ENCODE measurements around the gene PSMB11.

Gene PSMB11

GRCh38 chr14:23079716-23080115 is 37.7 kb downstream of the PSMB11 start:
- Histone ChIP-seq H3K4me3 (ENCODE audit: low read length) (no peak overlapping the region), H4K8ac (ENCODE audit: low read depth, low read length) (no peak overlapping the region), H3K23ac (ENCODE audit: low read length) (no peak overlapping the region), H2BK15ac (replicated peaks; ENCODE audit: low read depth) (no peak overlapping the region), H3K27ac (ENCODE audit: low read depth, low read length) (no peak overlapping the region), H3K79me2 (ENCODE audit: control insufficient read depth, insufficient read depth, low read length) (peaks cover 3% of the 10 kb centered on the region), H2AK5ac (ENCODE audit: low read length) (no peak overlapping the region), H2BK5ac (ENCODE audit: low read length) (no peak overlapping the region), H3K36me3 (ENCODE audit: control insufficient read depth, insufficient read depth, low read length) (peaks cover 21% of the 10 kb centered on the region), H3K56ac (ENCODE audit: low read length) (no peak overlapping the region), H3K9ac (ENCODE audit: low read length) (no peak overlapping the region), H3K4me1 (ENCODE audit: control insufficient read depth, low read depth, low read length) (peaks cover 7% of the 10 kb centered on the region), H3K79me1 (ENCODE audit: low read length) (peaks cover 2% of the 10 kb centered on the region), H3K27me3 (ENCODE audit: insufficient read depth, low read length, poor library complexity) (no peaks in the 10 kb centered on the region), H3K18ac (ENCODE audit: low read length) (no peak overlapping the region), H2BK120ac (ENCODE audit: low read depth, low read length) (no peak overlapping the region), H3K4ac (ENCODE audit: low read depth, low read length) (no peak overlapping the region), H3K4me2 (ENCODE audit: low read length) (no peak overlapping the region), H4K5ac (ENCODE audit: low read length) (no peak overlapping the region)
- WGBS (ENCODE audit: extremely low coverage, insufficient coverage, low lambda C conversion rate): no CpG with 5 or more reads among the region's 2 CpGs
- no peak for DNase-seq

DNA sequence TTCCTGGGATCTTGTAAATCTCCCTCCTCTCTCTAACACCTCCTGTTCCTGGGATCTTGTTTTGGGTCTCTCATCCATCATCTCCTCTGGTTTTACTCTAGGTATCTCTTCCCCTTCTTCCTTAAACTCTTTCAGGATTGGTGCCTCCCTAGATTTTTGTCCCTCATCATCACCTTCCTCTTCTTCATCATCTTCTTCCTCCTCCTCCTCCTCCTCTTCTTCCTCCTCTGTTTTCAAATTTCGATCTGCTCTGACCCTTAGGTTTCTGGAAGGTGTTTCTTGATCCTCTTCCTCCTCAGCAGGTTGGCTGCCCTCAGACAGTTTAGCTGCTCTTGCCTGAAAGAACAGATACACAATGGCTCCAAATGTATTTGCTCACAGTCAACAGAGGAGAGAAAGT is 38.5 kb downstream of the PSMB11 start:
- H3K4me1 ChIP-seq (ENCODE audit: control insufficient read depth, low read depth, low read length): peaks cover 7% of the 10 kb centered on the region

DNA sequence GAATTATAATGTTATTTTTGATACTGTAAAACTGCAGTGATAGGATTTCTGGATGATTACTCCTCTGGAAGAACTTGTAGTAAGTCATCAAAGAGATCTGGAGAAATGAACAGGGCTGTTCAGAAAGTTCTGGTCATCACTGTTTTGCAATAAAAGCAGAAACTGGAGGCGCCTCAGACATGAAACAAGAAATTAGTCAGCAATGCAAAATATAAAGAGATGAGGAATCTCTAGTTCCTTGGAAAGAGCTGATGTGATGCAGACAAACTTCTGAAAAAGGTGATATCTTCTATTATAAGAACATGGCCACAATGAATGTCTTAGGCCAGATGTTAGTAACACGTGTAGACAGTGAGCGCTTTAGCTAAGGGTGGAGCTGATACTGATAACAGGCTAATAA is 43.4 kb downstream of the PSMB11 start:
- no peak overlapping the region for H3K4me3 ChIP-seq (ENCODE audit: low read length)
- no peak overlapping the region for H3K4me2 ChIP-seq (ENCODE audit: low read length)
- H3K23ac ChIP-seq (ENCODE audit: low read length): no peak overlapping the region
- H3K4me1 ChIP-seq (ENCODE audit: control insufficient read depth, low read depth, low read length): no peaks in the 10 kb centered on the region
- peaks cover 14% of the 10 kb centered on the region for H3K36me3 ChIP-seq (ENCODE audit: control insufficient read depth, insufficient read depth, low read length)
- H3K79me1 ChIP-seq (ENCODE audit: low read length): peaks cover 3% of the 10 kb centered on the region
- no peak overlapping the region for H2AK5ac ChIP-seq (ENCODE audit: low read length)
- no CpG with 5 or more reads among the region's 3 CpGs for WGBS (ENCODE audit: extremely low coverage, insufficient coverage, low lambda C conversion rate)
- peaks cover 4% of the 10 kb centered on the region for H3K79me2 ChIP-seq (ENCODE audit: control insufficient read depth, insufficient read depth, low read length)
- no peak for DNase-seq
- no peak overlapping the region for H2BK5ac ChIP-seq (ENCODE audit: low read length)
- no peak overlapping the region for H3K18ac ChIP-seq (ENCODE audit: low read length)
- no peak overlapping the region for H4K8ac ChIP-seq (ENCODE audit: low read depth, low read length)
- no peak overlapping the region for H4K5ac ChIP-seq (ENCODE audit: low read length)
- no peaks in the 10 kb centered on the region for H3K27me3 ChIP-seq (ENCODE audit: insufficient read depth, low read length, poor library complexity)
- no peak overlapping the region for H2BK15ac ChIP-seq (replicated peaks; ENCODE audit: low read depth)
- H2BK120ac ChIP-seq (ENCODE audit: low read depth, low read length): no peak overlapping the region
- no peak overlapping the region for H3K9ac ChIP-seq (ENCODE audit: low read length)
- H3K4ac ChIP-seq (ENCODE audit: low read depth, low read length): no peak overlapping the region
- H3K56ac ChIP-seq (ENCODE audit: low read length): no peak overlapping the region
- no peak overlapping the region for H3K27ac ChIP-seq (ENCODE audit: low read depth, low read length)

More for the DNA sequence above, 38.5 kb downstream of the PSMB11 start:
- Histone ChIP-seq H2BK120ac (ENCODE audit: low read depth, low read length) (no peak overlapping the region), H3K79me2 (ENCODE audit: control insufficient read depth, insufficient read depth, low read length) (no peaks in the 10 kb centered on the region), H3K79me1 (ENCODE audit: low read length) (no peaks in the 10 kb centered on the region), H3K4me3 (ENCODE audit: low read length) (no peak overlapping the region), H4K5ac (ENCODE audit: low read length) (no peak overlapping the region), H3K9ac (ENCODE audit: low read length) (no peak overlapping the region), H3K27me3 (ENCODE audit: insufficient read depth, low read length, poor library complexity) (no peaks in the 10 kb centered on the region), H3K27ac (ENCODE audit: low read depth, low read length) (no peak overlapping the region), H3K56ac (ENCODE audit: low read length) (no peak overlapping the region), H2BK15ac (replicated peaks; ENCODE audit: low read depth) (no peak overlapping the region), H3K4ac (ENCODE audit: low read depth, low read length) (no peak overlapping the region), H3K4me2 (ENCODE audit: low read length) (no peak overlapping the region), H2AK5ac (ENCODE audit: low read length) (no peak overlapping the region), H4K8ac (ENCODE audit: low read depth, low read length) (no peak overlapping the region), H2BK5ac (ENCODE audit: low read length) (no peak overlapping the region), H3K23ac (ENCODE audit: low read length) (no peak overlapping the region), H3K18ac (ENCODE audit: low read length) (no peak overlapping the region), H3K36me3 (ENCODE audit: control insufficient read depth, insufficient read depth, low read length) (peaks cover 19% of the 10 kb centered on the region)
- no CpG with 5 or more reads among the region's 1 CpG for WGBS (ENCODE audit: extremely low coverage, insufficient coverage, low lambda C conversion rate)
- DNase-seq: no peak

GRCh38 chr14:23086565-23086964 is 44.6 kb downstream of the PSMB11 start:
- Histone ChIP-seq H3K56ac (ENCODE audit: low read length) (no peak overlapping the region), H3K79me2 (ENCODE audit: control insufficient read depth, insufficient read depth, low read length) (peaks cover 6% of the 10 kb centered on the region), H3K4me2 (ENCODE audit: low read length) (no peak overlapping the region), H4K5ac (ENCODE audit: low read length) (no peak overlapping the region), H2BK15ac (replicated peaks; ENCODE audit: low read depth) (no peak overlapping the region), H3K79me1 (ENCODE audit: low read length) (peaks cover 3% of the 10 kb centered on the region), H3K27ac (ENCODE audit: low read depth, low read length) (no peak overlapping the region), H4K8ac (ENCODE audit: low read depth, low read length) (no peak overlapping the region), H3K4me1 (ENCODE audit: control insufficient read depth, low read depth, low read length) (no peaks in the 10 kb centered on the region), H3K23ac (ENCODE audit: low read length) (no peak overlapping the region), H3K36me3 (ENCODE audit: control insufficient read depth, insufficient read depth, low read length) (peaks cover 12% of the 10 kb centered on the region), H2AK5ac (ENCODE audit: low read length) (no peak overlapping the region), H3K4me3 (ENCODE audit: low read length) (no peak overlapping the region), H2BK120ac (ENCODE audit: low read depth, low read length) (no peak overlapping the region), H3K4ac (ENCODE audit: low read depth, low read length) (no peak overlapping the region), H3K27me3 (ENCODE audit: insufficient read depth, low read length, poor library complexity) (no peaks in the 10 kb centered on the region), H2BK5ac (ENCODE audit: low read length) (no peak overlapping the region), H3K9ac (ENCODE audit: low read length) (no peak overlapping the region), H3K18ac (ENCODE audit: low read length) (no peak overlapping the region)
- no peak for DNase-seq
- no CpG with 5 or more reads among the region's 1 CpG for WGBS (ENCODE audit: extremely low coverage, insufficient coverage, low lambda C conversion rate)

- Histone ChIP-seq H3K4me1 (ENCODE audit: control insufficient read depth, low read depth, low read length) (peaks cover 9% of the 10 kb centered on the region), H3K27ac (ENCODE audit: low read depth, low read length) (no peak overlapping the region), H3K9ac (ENCODE audit: low read length) (no peak overlapping the region), H3K79me2 (ENCODE audit: control insufficient read depth, insufficient read depth, low read length) (peaks cover 33% of the 10 kb centered on the region), H4K8ac (ENCODE audit: low read depth, low read length) (no peak overlapping the region), H3K27me3 (ENCODE audit: insufficient read depth, low read length, poor library complexity) (no peaks in the 10 kb centered on the region), H3K4me3 (ENCODE audit: low read length) (no peak overlapping the region), H2BK15ac (replicated peaks; ENCODE audit: low read depth) (no peak overlapping the region), H3K4ac (ENCODE audit: low read depth, low read length) (no peak overlapping the region), H2AK5ac (ENCODE audit: low read length) (no peak overlapping the region), H2BK5ac (ENCODE audit: low read length) (no peak overlapping the region), H4K5ac (ENCODE audit: low read length) (no peak overlapping the region), H3K23ac (ENCODE audit: low read length) (no peak overlapping the region), H2BK120ac (ENCODE audit: low read depth, low read length) (no peak overlapping the region), H3K36me3 (ENCODE audit: control insufficient read depth, insufficient read depth, low read length) (peaks cover 12% of the 10 kb centered on the region), H3K79me1 (ENCODE audit: low read length) (peaks cover 8% of the 10 kb centered on the region), H3K56ac (ENCODE audit: low read length) (no peak overlapping the region), H3K4me2 (ENCODE audit: low read length) (no peak overlapping the region), H3K18ac (ENCODE audit: low read length) (no peak overlapping the region)
- no peak for DNase-seq
- WGBS (ENCODE audit: extremely low coverage, insufficient coverage, low lambda C conversion rate): no CpG with 5 or more reads among the region's 12 CpGs
Measured at GRCh38 chr14:23089498-23090253, 47.7 kb downstream of the PSMB11 start.

DNA sequence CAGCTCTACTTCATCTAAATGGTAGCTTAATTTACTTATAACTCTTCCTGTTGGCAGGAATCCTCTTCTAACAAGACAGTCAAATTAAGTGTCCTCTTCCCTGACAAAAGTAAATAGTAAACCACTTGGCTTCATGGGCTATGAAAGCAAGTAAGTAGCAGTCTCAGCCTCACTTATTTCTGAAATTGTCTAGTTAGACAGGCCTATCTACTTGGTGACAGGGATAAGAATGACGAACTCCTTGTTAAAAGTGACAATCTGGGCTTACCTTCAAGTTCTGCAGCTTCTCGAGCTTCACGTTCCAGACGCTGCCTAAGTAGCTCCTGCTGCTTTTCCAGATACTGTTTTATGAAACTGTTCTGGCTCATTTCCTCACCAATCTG is 48.2 kb downstream of the PSMB11 start:
- no peaks in the 10 kb centered on the region for H3K27me3 ChIP-seq (ENCODE audit: insufficient read depth, low read length, poor library complexity)
- no peak overlapping the region for H3K27ac ChIP-seq (ENCODE audit: low read depth, low read length)
- H2AK5ac ChIP-seq (ENCODE audit: low read length): no peak overlapping the region
- no peak overlapping the region for H4K8ac ChIP-seq (ENCODE audit: low read depth, low read length)
- no peak overlapping the region for H3K4me2 ChIP-seq (ENCODE audit: low read length)
- H4K5ac ChIP-seq (ENCODE audit: low read length): no peak overlapping the region
- H2BK15ac ChIP-seq (replicated peaks; ENCODE audit: low read depth): no peak overlapping the region
- DNase-seq: no peak
- H3K56ac ChIP-seq (ENCODE audit: low read length): no peak overlapping the region
- H3K79me2 ChIP-seq (ENCODE audit: control insufficient read depth, insufficient read depth, low read length): peaks cover 33% of the 10 kb centered on the region
- no peak overlapping the region for H2BK5ac ChIP-seq (ENCODE audit: low read length)
- no peak overlapping the region for H3K9ac ChIP-seq (ENCODE audit: low read length)
- H3K4ac ChIP-seq (ENCODE audit: low read depth, low read length): no peak overlapping the region
- WGBS (ENCODE audit: extremely low coverage, insufficient coverage, low lambda C conversion rate): no CpG with 5 or more reads among the region's 4 CpGs
- H3K36me3 ChIP-seq (ENCODE audit: control insufficient read depth, insufficient read depth, low read length): peaks cover 12% of the 10 kb centered on the region
- peaks cover 9% of the 10 kb centered on the region for H3K4me1 ChIP-seq (ENCODE audit: control insufficient read depth, low read depth, low read length)
- H3K23ac ChIP-seq (ENCODE audit: low read length): no peak overlapping the region
- peaks cover 8% of the 10 kb centered on the region for H3K79me1 ChIP-seq (ENCODE audit: low read length)
- H3K18ac ChIP-seq (ENCODE audit: low read length): no peak overlapping the region
- no peak overlapping the region for H2BK120ac ChIP-seq (ENCODE audit: low read depth, low read length)
- H3K4me3 ChIP-seq (ENCODE audit: low read length): no peak overlapping the region
